ENCODE measurements around the gene CD2AP.

CD2AP gene

DNA sequence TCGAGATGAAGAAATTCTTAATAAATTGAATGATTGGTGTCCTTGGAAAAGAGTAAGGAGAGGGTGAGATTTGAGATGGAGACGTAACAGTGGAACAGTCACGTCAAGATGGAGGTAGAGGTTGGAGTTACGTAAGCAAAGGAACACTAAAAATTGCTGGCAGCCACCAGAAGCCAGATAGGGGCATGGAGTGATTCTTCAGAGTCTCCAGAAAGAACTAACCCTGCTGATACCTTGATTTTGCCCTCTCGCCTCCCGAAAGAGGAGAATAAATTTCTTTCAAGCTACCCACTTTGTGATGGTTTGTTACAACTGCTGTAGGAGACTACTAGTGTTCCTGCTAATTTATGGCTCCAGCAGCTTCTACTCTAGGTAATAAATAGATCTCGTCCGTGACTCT lies 17.6 kb downstream of the CD2AP start:
- FAIRE-seq (no peak), DNase-seq (ENCODE audit: low spot score) (no peak)

GRCh38 chr6:47495954-47496545 lies 18.5 kb downstream of the CD2AP start:
- FAIRE-seq (no peak), DNase-seq (ENCODE audit: low spot score) (no peak)

DNA sequence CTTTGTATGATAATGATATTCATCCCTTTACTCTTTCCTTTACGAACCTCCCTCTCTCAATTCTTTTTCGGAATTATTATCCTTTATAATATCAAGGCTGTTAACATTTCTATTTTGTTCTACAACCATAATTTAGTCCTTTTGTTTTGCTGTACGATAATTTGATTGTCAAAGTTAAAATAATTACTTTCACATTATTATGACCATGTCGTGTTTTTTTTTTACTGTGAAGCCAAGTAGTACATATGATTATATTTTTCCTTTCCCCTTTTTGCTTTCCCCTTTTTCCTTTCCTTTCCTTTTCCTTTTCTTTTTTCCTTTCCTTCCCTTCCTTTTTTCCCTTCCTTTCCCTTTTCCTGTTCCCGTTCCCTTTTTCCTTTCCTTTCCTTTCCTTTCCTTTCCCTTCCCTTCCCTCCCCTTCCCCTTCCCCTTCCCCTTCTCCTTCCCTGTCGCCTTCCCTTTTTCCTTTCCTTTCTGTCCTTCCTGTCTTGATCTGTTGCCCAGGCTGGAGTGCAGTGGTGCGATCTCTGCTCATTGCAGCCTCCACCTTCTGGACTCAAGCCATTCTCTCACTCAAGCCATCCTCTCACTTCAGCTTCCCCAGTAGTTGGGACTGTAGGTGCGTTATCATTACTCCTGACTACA lies 19.5 kb downstream of the CD2AP start:
- no peak for DNase-seq (ENCODE audit: low spot score)

DNA sequence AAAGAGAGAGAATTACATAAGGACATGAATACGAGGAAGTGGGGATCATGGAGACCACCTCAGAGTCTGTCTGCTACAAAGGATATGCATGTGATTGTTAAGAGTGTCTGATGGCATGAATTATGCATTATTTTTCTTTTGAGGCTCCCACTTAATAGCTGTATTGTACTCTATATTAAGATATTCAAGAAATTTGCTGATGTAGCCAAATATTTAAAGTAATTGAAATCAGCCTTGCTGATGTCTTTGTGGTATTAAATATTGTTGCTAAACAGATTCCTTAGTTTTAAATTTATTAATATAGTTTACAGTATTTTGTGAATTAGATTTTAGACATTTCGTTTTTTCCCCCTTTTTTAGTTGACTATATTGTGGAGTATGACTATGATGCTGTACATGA lies 25.3 kb downstream of the CD2AP start:
- DNase-seq (ENCODE audit: low spot score): no peak

More for the DNA sequence above, 19.5 kb downstream of the CD2AP start:
- FAIRE-seq: no peak

DNA sequence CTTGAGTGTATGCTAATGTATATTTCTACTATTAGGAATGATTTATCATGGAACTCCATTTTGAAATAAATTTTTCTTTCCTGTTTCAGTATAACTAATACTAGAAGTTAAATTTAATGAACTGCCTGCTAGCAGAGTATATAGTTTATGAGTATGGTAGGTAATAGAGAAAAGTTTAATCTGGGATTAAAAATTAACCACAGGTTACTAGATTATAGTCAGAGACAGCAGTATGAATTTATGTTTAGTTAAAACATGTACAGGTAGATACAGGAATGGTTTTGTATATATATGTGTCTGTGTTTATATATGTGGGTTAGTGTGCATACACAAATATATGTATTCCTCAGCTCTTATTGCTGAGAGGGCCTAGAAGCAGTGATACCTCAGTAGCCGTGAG lies 32.3 kb downstream of the CD2AP start:
- DNase-seq (ENCODE audit: low spot score) (no peak), FAIRE-seq (no peak)

More for the DNA sequence above, 25.3 kb downstream of the CD2AP start:
- FAIRE-seq: no peak

DNA sequence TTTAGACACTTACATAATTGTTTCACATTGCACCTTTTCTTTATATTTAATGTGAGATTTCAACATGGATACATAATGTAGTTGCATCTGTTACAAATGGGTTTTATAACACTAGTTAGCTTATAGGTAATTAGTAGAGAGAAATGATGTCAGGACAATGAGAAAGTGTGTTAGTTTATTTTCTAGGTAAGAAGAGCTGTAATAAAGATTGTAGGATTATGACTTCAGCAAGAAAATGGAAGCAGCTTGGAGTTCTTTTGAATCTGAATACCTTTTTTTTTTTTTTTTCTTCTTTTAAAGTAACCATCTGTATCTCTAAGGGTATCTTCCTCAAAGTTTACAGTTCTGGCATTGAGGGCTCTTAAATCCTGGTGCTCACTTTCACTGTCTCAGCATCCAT lies 35.3 kb downstream of the CD2AP start:
- DNase-seq (ENCODE audit: low spot score) (no peak), FAIRE-seq (no peak)

DNA sequence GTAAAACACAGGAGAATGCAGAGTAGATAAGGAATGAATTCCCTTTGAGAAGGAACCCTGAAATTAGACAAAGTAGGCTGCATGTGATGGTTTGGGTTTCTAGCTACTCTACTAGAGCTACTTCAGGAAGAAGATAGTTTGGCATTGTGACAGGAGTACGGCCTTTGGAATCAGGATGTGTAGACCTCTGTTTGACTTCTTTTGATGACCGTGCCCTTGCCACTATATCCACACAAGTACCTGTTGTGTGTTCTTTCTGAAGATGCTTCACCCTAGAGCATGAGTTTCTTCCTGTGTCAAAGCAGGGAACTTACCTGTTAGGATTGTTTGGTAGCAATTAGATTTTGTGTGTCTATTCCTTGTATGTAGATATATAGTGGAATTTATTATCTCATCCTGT lies 41.7 kb downstream of the CD2AP start:
- DNase-seq (ENCODE audit: low spot score) (no peak), FAIRE-seq (no peak)

- FAIRE-seq (no peak), DNase-seq (ENCODE audit: low spot score) (no peak)
These were observed 42.7 kb downstream of the CD2AP start for GRCh38 chr6:47520282-47520681.

DNA sequence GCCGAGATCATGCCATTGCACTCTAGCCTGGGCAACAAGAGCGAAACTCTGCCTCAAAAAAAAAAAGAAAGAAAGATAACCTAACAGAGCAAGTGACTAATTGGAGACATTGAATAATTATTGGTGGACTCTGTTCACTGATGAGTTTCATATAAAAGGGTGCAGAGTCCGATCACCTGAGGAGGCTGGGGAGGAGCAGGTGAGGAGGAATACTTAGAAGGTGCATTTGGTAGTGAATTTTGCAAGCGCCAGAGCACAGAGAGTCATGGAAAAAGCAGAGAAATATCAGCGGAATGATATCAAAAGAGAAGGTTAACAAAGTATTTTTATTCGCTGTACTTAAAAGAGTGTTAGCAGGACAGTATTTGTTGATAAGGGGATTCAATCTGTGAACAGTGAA lies 44.4 kb downstream of the CD2AP start:
- DNase-seq (ENCODE audit: low spot score) (no peak), FAIRE-seq (no peak)

GRCh38 chr6:47524136-47524845 lies 46.7 kb downstream of the CD2AP start:
- FAIRE-seq: no peak
- DNase-seq (ENCODE audit: low spot score): no peak

DNA sequence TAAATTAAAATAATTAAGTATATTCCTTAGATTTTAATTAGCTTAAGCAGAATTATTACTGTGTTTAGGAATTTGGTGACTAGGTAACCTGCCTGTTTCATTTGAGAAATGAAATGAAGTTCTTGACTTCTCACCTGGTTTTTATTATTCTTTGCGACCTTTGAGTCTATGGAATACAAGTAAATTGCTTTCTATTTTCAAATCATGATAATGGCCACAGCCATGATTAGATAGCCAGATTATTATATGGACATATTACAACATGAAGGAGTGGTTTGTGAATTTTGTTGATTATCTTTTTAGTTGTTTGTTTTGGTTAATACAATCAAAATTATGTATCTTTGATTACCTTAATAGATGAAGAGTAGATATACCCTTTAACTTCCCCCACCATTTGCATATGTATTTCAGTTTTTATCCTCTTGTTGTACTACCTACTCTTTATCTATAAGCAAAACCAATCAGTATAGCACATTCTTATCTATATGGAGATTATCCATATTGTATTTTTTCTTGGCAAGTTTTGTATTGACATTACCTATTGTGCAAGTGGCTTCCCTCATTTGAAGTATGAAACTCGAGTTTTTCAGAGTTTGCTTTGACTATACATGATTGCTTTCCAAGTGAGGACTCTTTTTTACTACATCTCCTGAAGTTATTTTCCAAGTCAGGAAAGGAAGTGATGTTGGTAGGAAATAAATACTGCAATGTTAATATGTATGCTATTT lies 47.9 kb downstream of the CD2AP start:
- no peak for FAIRE-seq
- no peak for DNase-seq (ENCODE audit: low spot score)

GRCh38 chr6:47527274-47527673 lies 49.7 kb downstream of the CD2AP start:
- FAIRE-seq (no peak), DNase-seq (ENCODE audit: low spot score) (no peak)

- FAIRE-seq (no peak), DNase-seq (ENCODE audit: low spot score) (no peak)
These were observed 52.1 kb downstream of the CD2AP start for GRCh38 chr6:47529734-47530133.

DNA sequence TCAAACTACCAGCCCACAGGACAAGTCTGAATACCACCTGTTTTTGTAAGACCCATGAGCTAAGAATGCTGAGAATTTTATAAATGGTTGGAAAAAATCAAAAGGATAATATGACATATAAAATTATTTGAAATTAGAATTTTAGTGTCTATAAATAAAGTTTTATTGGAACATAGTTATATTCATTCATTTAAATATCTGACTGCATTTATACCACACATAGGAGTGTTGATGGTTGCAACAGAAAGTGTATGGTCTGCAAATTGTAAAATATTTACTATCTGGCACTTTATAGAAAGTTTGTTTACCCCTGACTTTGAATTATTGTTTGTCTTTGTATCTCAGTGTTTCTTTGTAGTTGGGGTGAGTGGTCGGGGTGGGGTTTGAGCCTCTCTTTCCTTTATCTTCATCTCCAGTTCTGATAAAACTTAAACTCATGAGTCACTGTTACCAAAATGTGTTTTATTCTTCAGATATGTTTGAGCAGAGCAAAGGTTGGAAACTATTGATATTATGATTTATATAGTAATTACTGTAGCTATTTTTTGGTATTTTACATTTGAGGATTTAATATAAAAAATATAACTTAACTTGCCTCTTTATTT lies 55.5 kb downstream of the CD2AP start:
- FAIRE-seq (no peak), DNase-seq (ENCODE audit: low spot score) (no peak)

GRCh38 chr6:47534063-47534462 lies 56.5 kb downstream of the CD2AP start:
- no peak for DNase-seq (ENCODE audit: low spot score)

GRCh38 chr6:47535316-47536225 lies 58.0 kb downstream of the CD2AP start:
- no peak for DNase-seq (ENCODE audit: low spot score)
- FAIRE-seq: no peak

More at GRCh38 chr6:47534063-47534462, 56.5 kb downstream of the CD2AP start:
- FAIRE-seq: no peak

GRCh38 chr6:47536816-47537401 lies 59.3 kb downstream of the CD2AP start:
- no peak for FAIRE-seq
- DNase-seq (ENCODE audit: low spot score): no peak

DNA sequence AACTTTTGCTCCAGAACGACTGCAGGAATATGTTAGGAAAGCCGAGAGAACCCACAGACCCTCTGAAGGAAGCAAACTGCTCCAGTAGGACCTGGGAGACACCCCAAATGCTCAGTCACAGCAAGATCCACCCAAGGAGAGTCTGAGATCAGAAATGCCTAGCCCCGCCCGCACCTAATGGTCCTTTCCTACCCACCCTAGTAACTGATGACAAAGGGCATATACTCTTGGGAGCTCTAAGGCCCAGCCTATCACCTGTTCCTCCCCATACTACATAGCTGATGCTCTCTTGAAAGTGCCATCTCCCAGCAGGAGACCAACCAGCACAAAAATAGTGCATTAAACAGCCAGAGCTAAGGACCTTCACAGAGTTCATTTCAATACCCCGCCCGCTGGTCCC lies 67.6 kb downstream of the CD2AP start:
- DNase-seq (ENCODE audit: low spot score): no peak
- FAIRE-seq: no peak

DNA sequence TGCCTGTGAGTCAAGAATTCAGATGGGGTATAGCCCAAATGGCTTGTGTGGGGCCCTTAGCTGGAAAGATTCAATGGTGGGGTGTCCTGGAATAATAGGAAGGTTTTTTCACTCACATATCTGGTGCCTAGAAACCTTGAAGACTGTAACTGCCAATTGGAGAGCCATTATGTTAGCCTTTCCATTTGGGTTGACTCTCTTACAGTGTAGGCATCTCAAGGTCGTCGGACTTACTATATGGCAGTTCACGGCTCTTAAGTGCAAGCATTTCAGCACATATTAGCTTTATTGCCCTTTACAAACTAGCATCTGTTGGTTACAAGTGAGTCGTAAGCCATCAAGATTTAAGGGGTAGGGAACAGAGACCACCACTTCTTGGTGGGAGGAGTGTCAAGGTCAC lies 74.1 kb downstream of the CD2AP start:
- no peak for DNase-seq (ENCODE audit: low spot score)
- no peak for FAIRE-seq

- FAIRE-seq (no peak), DNase-seq (ENCODE audit: low spot score) (no peak)
These were observed 74.7 kb downstream of the CD2AP start for GRCh38 chr6:47552319-47552718.
